Endothelial cell of umbilical vein (primary cell): ENCODE data around the gene KANSL1. TPM values are rescaled to one million over a fixed set of nuclear protein-coding genes. Genes with fewer than 3 reads are reported as not detected.
"Not testable (repeated sequence)": the region's sequence is repeated elsewhere in the genome, so short reads cannot be mapped to it uniquely, and the experiment has no call there.

Experiments
- BruUV-seq: library from RNA; stranded (reverse); fragments of 400-500 nt; replicated peaks from 2 replicates; lab custom pipeline; 2021; lab: Mats Ljungman, UMichigan
- CTCF ChIA-PET: fragments of 300-600, 350-600 bp; sonication (Branson Sonifier 250); formaldehyde crosslinking; loops from one replicate; lab custom pipeline; 2021; ENCODE audit warnings: antibody characterized with exemption, inconsistent platforms; lab: Charles Lee
- POLR2A ChIA-PET: fragments of 300-600, 350-600 bp; sonication (Branson Sonifier 250); formaldehyde crosslinking; loops from one replicate; lab custom pipeline; 2021; ENCODE audit warnings: antibody characterized with exemption, inconsistent platforms; lab: Charles Lee
- DNase-seq: peaks from one replicate; pipeline ENCODE4 v3.0.0-alpha.2; 2011; ENCODE audit warnings: low read depth, low spot score
- FAIRE-seq: peaks from 2 replicates; lab custom pipeline; 2011; peaks lifted over from hg19 to GRCh38; lab: Jason Lieb, UNC
- H2AFZ ChIP-seq: 2 replicates; pipeline ENCODE4 v1.6.0; 2012; ENCODE audit warnings: low read depth, low read length, control low read depth, inconsistent platforms
- H3K27ac ChIP-seq: 2 replicates; pipeline ENCODE4 v1.5.1; 2011; ENCODE audit warnings: low read depth, mild to moderate bottlenecking, control low read depth, low read length, moderate library complexity; ENCODE audit not compliant: insufficient read depth
- H3K27me3 ChIP-seq, 2 experiments: 2 replicates each; pipeline versions ENCODE4 v1.6.0 to v1.6.1; 2011; ENCODE audit warnings: low read length in 2 of 2, mixed read lengths in 1 of 2; ENCODE audit not compliant: control insufficient read depth in 2 of 2, insufficient read depth in 2 of 2
- H3K36me3 ChIP-seq, 2 experiments: 2 replicates in 1 of 2; 3 replicates in 1 of 2; pipeline ENCODE4 v1.5.1; 2011; ENCODE audit warnings: low read length in 2 of 2, mild to moderate bottlenecking in 1 of 2, moderate library complexity in 1 of 2; ENCODE audit not compliant: control insufficient read depth in 2 of 2, insufficient read depth in 2 of 2; ENCODE audit errors: extremely low read depth in 1 of 2
- H3K4me1 ChIP-seq: 3 replicates; pipeline ENCODE4 v1.5.1; 2011; ENCODE audit warnings: mild to moderate bottlenecking, low read length; ENCODE audit not compliant: control insufficient read depth, insufficient read depth; ENCODE audit errors: extremely low read depth
- H3K4me2 ChIP-seq: 2 replicates; pipeline ENCODE4 v1.6.1; 2011; ENCODE audit warnings: low read length, control low read depth, mixed read lengths; ENCODE audit not compliant: insufficient read depth
- H3K4me3 ChIP-seq, 3 experiments: fragments of 200-600 bp in 1 of 3; sonication (generic), shearing (Covaris generic) in 1 of 3; replicated peaks in 1 of 3; 2 replicates each; pipeline ENCODE4 v1.5.1; 2011 to 2016; ENCODE audit warnings: control low read depth in 3 of 3, low read length in 3 of 3, mild to moderate bottlenecking in 2 of 3, inconsistent platforms in 1 of 3, low read depth in 1 of 3, moderate library complexity in 1 of 3; ENCODE audit not compliant: insufficient read depth in 1 of 3
- H3K79me2 ChIP-seq: 2 replicates; pipeline ENCODE4 v1.6.0; 2012; ENCODE audit warnings: low read length, inconsistent platforms; ENCODE audit not compliant: control insufficient read depth, insufficient read depth
- H3K9ac ChIP-seq: replicated peaks from 2 replicates; pipeline ENCODE3; 2011; ENCODE audit warnings: low read length, control low read depth; ENCODE audit not compliant: insufficient read depth; ENCODE audit errors: extremely low read depth
- H3K9me1 ChIP-seq: replicated peaks from 3 replicates; pipeline ENCODE4 v1.6.0; 2011; ENCODE audit warnings: mild to moderate bottlenecking, low read length; ENCODE audit not compliant: control insufficient read depth, insufficient read depth; ENCODE audit errors: extremely low read depth
- H3K9me3 ChIP-seq: replicated peaks from 2 replicates; pipeline ENCODE4 v1.5.1; 2012; ENCODE audit warnings: low read length, inconsistent platforms; ENCODE audit not compliant: control insufficient read depth, insufficient read depth
- H4K20me1 ChIP-seq: replicated peaks from 2 replicates; pipeline ENCODE3; 2011; ENCODE audit warnings: mild to moderate bottlenecking, low read length; ENCODE audit not compliant: control insufficient read depth, insufficient read depth; ENCODE audit errors: extremely low read depth
- EZH2 ChIP-seq: IDR thresholded peaks from 2 replicates; pipeline ENCODE4 v1.6.1; 2012; ENCODE audit warnings: borderline replicate concordance, low read depth, mild to moderate bottlenecking, moderate library complexity, low read length, inconsistent platforms; ENCODE audit not compliant: severe bottlenecking
- FOS ChIP-seq: IDR thresholded peaks from 2 replicates; pipeline ENCODE4 v1.6.1; 2011; ENCODE audit warnings: mild to moderate bottlenecking, low read length, moderate library complexity, borderline replicate concordance; ENCODE audit not compliant: insufficient read depth
- dilution Hi-C: fragments of 300-500 bp; cut with MboI; formaldehyde crosslinking; loops from one replicate; pipeline ENCODE4 v1.15.0; 2019; ENCODE audit warnings: low sequenced_read_pairs; ENCODE audit not compliant: extremely low pct_ligation_motif_present
- intact Hi-C: fragments of 100-400 bp; cut with micrococcal nuclease; formaldehyde crosslinking; loops from one replicate; pipeline ENCODE4 v1.10.0; 2022
- polyA plus RNA-seq, 4 experiments: library from polyadenylated mRNA; depleted of rRNA in 3 of 4; stranded (reverse) in 3 of 4; unstranded in 1 of 4; fragments of >200 nt; gene quantifications; 2 replicates each; pipeline versions ENCODE4 v1.2.1 to v1.2.3, GENCODE V29; 2011 to 2012; ENCODE audit warnings: missing spikeins in 1 of 4
- total RNA-seq: library from RNA; stranded (reverse); gene quantifications from 2 replicates; pipeline ENCODE4 v1.2.3, GENCODE V29; 2021

Gene KANSL1
- total and polyA plus RNA-seq, 2 donors (not counting 3 experiments of a cell fraction or from before 2014, with no cell fraction given) = 29.1 to 74.0 TPM

- no peaks in the 10 kb centered on the region for H3K27me3 ChIP-seq
- H3K27ac ChIP-seq = no peak overlapping the region
- no peak overlapping the region for H3K9ac ChIP-seq
- no peak overlapping the region for H3K4me2 ChIP-seq
- peaks cover 100% of the 10 kb centered on the region for H3K79me2 ChIP-seq
- TF ChIP-seq FOS (no peak), EZH2 (no peak)
- intact Hi-C loops = no loop called here
- dilution Hi-C loops = no loop called here
- H2AFZ ChIP-seq = no peak overlapping the region
- ChIA-PET CTCF (no interaction called here), POLR2A (no interaction called here)
- FAIRE-seq (no peak), DNase-seq (no peak)
- no peak overlapping the region for H3K4me3 ChIP-seq
- peaks cover 50% of the 10 kb centered on the region for H4K20me1 ChIP-seq
- BruUV-seq = no TSS peak
- H3K9me3 ChIP-seq = no peaks in the 10 kb centered on the region
- H3K4me1 ChIP-seq = no peaks in the 10 kb centered on the region
- H3K9me1 ChIP-seq = no peaks in the 10 kb centered on the region
- H3K36me3 ChIP-seq = no peaks in the 10 kb centered on the region
Observed at GRCh38 chr17:46181940-46182339, 11.3 kb downstream of the KANSL1 start.

- dilution Hi-C loops, BruUV-seq, FAIRE-seq, H2AFZ ChIP-seq, intact Hi-C loops, H3K9ac ChIP-seq, DNase-seq, H3K9me3 ChIP-seq, H3K4me3 ChIP-seq, H3K9me1 ChIP-seq, H3K4me2 ChIP-seq, H3K4me1 ChIP-seq, H3K27ac ChIP-seq, H3K27me3 ChIP-seq, POLR2A ChIA-PET, H3K36me3 ChIP-seq: not testable (repeated sequence)
- CTCF ChIA-PET = interaction anchor here (1.0 to 1.7 kb wide), 4 partner anchors 9 to 137 kb away, joined by 3 to 11 read pairs (median 4); partner anchors contain the start of gene KANSL1
- Histone ChIP-seq H3K79me2 (peaks cover 100% of the 10 kb centered on the region), H4K20me1 (peaks cover 49% of the 10 kb centered on the region)
Observed at GRCh38 chr17:46181316-46181715, 11.9 kb downstream of the KANSL1 start.
